Measurements from ENCODE around the gene GJB5. TPM values are rescaled to one million over a fixed set of nuclear protein-coding genes. Genes with fewer than 3 reads are reported as not detected.
"Not testable (repeated sequence)": the region's sequence is repeated elsewhere in the genome, so short reads cannot be mapped to it uniquely, and the experiment has no call there.

The GJB5 gene
- not detected for total RNA-seq
- long read RNA-seq, result 0 reads

DNA sequence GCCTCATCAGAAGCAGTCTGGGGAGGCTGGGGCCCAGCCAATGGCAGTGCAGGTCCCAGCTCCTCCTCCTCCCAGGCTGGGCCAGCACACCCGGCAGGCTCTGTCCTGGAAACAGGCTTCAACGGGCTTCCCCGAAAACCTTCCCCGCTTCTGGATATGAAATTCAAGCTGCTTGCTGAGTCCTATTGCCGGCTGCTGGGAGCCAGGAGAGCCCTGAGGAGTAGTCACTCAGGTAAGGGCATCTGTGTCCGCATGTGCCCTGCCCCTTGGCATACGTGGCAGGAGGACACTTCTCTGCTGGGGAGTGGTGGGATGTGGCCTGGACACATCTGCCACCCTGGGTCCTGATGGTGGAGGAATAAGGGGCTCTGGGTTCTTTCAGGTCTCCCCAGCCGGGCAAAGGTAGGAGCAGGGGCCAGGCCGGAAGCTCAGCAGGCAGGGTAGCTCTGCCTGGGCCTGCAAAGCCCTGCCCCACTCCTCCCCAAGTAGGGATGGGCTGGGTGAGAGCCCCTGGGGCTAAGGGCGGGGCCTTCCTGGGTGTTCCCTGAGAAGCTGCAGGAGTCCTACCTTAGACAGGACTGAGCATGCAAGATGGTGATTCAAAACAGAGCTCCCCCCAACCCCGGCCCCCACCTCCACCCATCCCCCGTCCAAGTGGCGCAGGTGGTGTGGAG, at the start of gene GJB5:
GJB5 (plus strand) TSS at position 84 of the 674 bp plus-strand sequence. CDS start 2,284 bp downstream, outside the sequence.
- ATAC-seq (ENCODE audit: poor library complexity) (no peak), DNase-seq (no peak)
- intact Hi-C loops (cut with DNase I), result no loop called here

DNA sequence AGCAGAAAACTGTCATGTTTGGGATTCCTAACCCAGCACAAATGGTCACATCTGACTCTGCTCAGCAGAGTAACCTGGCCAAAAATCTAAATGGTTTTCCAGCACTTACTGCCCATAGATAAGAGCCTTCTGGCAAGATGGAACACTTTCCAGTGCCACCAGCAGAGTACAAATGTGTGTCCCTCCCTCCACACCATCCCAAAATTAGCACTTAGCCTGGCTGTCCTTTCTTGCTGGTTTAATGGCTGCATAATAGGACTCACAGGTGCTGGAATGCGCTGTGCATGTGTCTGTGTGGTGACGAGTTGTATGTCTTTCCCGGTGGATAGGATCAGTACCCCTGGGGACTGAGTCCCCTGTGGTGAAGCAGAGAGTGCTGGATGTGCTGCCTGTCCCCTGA, 49.8 kb upstream of the GJB5 start:
- ATAC-seq (ENCODE audit: poor library complexity) (peak; percentile 82), DNase-seq (no peak)
- intact Hi-C loops (cut with DNase I), result no loop called here

DNA sequence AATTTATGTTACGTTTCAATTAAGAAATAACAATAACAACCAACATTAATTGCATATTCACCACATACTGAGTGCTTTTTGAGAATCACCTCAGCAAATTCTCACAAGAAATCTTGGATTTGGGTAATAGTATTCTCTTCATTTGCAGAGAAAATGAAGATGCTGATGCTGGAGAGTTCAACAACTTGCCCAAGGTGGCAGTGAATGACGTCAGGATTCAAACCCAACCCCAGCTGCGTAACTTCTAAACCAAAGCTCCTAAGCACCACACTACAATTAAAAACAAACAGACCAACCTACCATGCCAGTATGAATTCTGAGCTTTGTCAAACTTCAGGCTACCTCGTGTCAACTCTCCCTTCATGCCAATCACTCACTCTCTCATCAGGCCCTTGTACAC, 46.7 kb upstream of the GJB5 start:
- ATAC-seq (ENCODE audit: poor library complexity) (no peak), DNase-seq (no peak)
- intact Hi-C loops (cut with DNase I), result no loop called here

DNA sequence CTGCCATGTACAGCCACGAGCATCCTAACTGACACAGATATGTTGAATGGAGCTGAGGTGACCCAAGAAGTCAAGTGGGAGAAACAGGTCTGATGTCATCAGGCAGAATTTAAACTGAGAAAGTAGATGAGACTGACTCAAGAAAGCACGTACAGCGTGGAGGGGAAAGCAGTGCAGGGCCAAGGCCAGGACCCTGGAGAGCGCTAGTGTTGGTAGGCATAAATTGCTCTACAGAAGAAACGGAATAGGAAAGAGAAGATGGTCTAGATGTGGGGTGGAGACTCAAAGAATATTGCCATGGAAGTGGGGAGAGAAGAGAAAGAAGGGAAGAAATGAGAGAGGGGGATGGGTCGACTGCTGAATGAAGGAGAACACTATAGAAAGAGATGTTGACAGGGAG, 45.3 kb upstream of the GJB5 start:
- no peak for DNase-seq
- no peak for ATAC-seq (ENCODE audit: poor library complexity)
- intact Hi-C loops (cut with DNase I), result no loop called here

DNA sequence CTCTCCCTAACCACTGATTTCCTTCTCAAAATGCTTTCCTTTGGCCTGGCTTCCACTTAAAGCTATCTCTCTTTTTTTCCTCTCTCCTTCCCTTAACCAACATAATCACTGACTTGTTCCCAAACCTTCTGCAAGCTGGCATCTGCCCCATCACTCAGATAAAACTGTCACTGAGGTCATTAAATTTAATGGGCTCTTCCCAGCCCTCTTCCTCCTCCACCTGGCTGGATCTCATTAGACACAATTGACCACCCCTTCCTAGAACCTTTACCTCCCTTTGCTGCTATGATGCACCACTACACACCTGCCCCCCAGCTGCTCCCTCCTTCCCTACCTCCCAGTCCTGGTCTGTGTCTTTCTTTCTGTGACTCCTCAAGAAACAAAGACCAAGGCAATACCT, 44.0 kb upstream of the GJB5 start:
- intact Hi-C loops (cut with DNase I), result no loop called here
- ATAC-seq (ENCODE audit: poor library complexity), result no peak
- DNase-seq, result no peak

DNA sequence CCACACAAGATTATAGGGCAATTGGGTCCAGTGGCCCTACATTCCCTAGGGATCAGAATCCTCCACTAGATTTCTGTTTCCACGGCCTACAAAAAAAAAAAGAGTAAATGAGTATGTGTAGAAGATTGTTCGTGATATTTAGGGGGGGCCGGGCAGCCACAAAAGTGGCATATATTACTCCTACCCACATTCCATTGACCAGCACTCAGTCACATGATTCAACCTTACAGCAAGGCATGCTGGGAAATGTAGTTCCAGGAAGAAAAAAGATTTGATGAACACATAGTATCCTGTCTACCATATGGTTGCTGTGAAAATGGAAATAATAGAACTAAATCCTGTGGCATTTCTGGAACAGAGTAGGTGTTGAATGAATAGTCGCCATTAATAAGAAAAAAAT, 43.4 kb upstream of the GJB5 start:
- DNase-seq (no peak), ATAC-seq (ENCODE audit: poor library complexity) (no peak)
- intact Hi-C loops (cut with DNase I), result no loop called here

DNA sequence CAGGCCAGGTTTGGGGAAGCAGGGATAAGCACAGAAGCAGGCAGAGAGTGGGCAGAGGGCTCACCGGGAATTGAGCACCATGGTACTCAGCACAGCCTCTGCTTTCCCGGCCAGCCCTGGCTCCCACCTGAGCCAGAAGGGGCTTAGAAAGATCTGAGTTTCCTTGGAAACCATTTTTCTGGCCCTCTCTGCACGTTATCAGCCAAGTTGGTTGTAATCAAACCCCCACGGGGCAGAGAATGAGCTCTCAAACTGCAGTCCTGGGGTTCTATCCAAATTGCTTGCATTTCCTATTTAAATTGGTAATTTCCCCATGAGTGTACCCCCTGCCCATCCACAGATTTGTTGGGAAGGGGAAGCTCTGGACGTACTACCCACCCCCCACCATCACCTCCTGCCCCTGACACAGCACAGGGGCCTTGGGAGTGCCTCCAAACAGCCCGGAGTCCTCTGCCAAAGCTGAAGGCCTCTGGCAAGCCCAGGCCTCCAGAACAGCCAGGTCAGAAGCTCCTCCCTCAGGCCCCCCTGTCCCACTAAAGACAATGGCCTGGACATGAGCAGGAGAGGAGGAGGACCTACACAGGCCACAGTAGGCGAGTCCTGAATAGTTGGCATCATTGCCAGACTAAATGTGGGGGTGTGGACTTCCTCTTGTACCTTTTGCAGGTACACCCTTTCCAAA, 42.7 kb upstream of the GJB5 start:
- peak; percentile 27 for ATAC-seq (ENCODE audit: poor library complexity)
- intact Hi-C loops (cut with DNase I), result no loop called here
- DNase-seq, result no peak

DNA sequence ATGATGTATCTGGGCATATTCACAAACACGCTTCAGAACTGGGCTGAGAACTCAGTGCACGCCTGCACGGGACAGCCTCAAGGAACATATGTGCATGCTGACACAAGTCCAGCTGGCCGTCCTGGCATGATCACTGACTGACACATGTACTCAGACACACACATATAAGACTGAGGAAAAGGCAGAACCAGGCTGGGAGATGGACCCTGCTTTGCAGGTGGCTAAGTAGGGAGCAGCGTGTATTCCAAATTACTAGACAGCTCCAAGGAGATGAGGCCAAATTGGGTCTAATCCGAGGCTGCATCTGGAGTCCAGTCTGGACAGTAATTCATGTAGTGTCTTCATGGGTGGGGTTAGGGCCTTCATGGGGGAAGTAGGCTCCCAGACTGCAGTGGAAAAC, 41.4 kb upstream of the GJB5 start:
- intact Hi-C loops (cut with DNase I), result no loop called here
- DNase-seq (no peak), ATAC-seq (ENCODE audit: poor library complexity) (no peak)

DNA sequence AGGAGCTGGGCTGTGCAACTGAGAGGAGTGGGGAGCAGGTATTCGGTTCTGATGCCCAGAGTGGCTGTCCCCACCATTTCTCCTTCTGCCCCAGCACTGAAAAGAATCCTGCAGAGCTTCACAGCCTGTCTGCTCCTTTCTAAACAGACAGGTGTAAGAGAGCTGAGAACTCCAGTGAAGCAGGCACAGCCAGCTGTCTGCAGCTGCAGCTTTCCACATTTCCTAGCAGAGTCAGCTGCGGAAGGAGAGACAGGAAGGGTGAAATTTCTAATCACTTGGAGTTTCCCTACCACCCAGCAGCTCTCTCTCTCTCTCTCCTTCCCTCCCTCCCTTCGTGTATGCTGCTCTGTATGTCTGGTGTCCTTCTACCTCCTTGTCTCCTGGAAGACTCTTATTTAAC, 40.5 kb upstream of the GJB5 start:
- intact Hi-C loops (cut with DNase I), result no loop called here
- no peak for ATAC-seq (ENCODE audit: poor library complexity)

DNA sequence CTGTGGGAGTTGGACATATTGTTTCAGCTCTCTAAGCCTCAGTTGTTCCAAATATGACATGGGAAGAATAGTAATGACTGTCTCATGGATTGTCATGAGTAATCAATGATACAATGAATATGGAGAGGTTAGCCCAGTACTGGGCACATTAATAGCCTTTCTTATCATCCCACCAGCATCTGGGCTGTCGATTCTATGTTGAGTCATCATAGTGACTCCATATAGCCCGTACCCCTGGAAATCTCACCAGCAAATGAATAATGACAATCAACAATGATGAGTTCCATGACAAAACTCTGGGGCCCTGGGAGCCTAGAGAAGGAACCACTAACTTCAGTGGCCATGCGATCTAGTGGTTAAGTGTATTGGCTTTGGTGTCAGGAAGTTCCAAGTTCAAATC, 39.7 kb upstream of the GJB5 start:
- intact Hi-C loops (cut with DNase I), result no loop called here
- DNase-seq, result no peak
- no peak for ATAC-seq (ENCODE audit: poor library complexity)

More for the DNA sequence above, 40.5 kb upstream of the GJB5 start:
- no peak for DNase-seq

DNA sequence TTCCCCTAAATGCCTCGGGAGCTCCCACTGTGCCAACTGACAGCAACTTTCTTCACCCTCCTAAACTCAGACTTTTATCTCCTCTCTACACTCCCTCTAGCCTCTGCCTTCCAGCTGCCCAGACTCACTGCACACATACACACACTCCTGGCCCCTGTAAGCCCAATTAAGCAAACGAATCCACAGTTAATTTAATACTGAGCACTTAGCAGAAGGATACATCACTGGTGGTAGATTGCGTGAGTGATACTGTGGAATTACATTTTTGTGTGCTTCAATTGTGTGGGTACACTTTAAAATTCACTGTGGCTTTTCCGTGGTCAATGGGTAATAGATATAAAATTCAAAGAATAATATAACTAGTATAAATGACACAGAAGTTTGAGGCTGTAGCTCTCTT, 33.6 kb upstream of the GJB5 start:
- ATAC-seq (ENCODE audit: poor library complexity) (no peak), DNase-seq (no peak)
- intact Hi-C loops (cut with DNase I), result no loop called here

DNA sequence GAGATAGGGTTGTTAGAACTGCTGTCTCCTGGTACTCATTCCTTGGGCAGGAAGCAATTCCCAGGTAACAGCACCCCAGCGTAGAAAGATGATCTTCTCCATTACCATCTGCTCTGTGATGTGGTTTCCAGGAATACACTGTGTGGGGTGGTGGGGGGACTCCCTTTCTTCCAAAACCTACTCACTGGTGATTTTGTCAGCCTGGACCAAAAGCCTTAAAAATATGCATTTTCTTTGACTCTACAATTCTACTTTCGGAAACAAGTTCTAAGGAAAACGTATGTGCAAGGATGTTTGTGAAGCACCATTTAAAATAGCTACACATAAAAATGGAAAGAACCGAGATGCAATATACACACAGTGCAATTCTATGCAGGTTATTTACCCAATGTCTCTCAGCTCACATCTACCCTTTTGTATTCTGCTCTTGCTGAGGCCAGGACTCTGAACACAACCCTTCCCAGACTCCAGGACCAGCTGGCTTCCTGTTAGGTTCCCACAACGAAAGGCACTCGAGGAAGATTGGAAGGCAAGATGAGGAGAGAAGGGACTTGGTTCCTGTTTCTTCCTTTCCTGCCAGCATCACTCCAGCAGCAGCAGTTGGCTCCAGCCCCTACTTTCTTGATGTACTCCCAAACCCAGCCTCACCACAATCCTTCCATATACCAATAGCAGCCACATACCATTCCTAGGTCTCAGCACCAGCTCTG, 33.0 kb upstream of the GJB5 start:
- ATAC-seq (ENCODE audit: poor library complexity), result no peak
- intact Hi-C loops (cut with DNase I), result no loop called here
- no peak for DNase-seq

DNA sequence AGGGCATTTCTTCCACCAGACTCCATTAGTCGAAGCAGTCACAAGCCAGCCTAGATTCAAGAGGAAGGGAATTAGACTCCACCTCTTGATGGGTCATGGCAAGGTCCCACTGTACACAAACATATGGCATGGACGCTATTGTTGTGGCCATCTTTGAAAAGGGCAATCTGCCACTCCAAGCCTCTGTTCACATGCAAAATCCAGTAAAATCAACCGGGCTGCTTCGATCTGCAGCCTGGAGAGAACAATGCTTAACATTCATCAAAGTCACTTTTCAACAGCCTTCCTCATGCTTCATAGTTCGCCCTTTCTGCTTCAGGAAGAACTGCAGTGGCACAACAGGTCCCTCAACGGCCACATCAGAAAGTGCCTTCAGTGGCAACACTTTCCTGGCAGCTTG, 28.0 kb upstream of the GJB5 start:
- DNase-seq, result no peak

DNA sequence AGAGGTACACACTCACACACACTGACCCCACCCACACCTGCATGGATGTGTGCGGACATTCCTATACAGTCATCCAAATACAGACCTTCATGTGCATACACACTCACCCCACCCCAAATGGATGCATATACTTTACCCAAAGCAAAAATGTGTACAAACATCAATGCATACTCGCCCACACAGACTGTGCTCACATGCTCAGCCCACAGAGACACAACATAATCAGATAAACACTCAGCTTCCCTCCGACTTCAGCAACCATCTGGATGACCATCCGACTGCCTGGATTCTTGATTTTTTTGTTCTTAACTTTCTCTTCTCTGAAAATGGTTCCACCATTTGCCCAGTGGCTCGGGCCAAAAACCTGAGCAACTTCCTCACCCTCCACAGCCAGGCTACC, 24.4 kb upstream of the GJB5 start:
- ATAC-seq (ENCODE audit: poor library complexity), result no peak
- intact Hi-C loops (cut with DNase I), result no loop called here
- no peak for DNase-seq

More for the DNA sequence above, 28.0 kb upstream of the GJB5 start:
- intact Hi-C loops (cut with DNase I), result no loop called here
- ATAC-seq (ENCODE audit: poor library complexity), result no peak

DNA sequence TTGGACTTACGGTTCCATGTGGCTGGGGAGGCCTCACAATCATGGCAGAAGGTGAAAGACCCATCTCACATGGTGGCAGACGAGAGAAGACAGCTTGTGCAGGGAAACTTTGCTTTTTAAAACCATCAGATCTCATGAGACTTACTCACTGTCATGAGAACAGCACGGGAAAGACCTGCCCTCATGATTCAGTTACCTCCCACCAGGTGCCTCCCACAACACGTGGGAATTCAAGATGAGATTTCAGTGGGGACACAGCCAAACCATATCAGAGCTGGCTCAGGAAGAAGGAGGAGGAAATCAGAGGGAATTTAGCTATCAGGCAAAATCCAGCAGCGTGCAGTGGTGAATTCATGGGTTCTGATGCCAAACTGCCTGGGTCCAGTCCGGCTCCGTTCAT, 22.0 kb upstream of the GJB5 start:
- ATAC-seq (ENCODE audit: poor library complexity); DNase-seq; intact Hi-C loops (cut with DNase I): not testable (repeated sequence)

DNA sequence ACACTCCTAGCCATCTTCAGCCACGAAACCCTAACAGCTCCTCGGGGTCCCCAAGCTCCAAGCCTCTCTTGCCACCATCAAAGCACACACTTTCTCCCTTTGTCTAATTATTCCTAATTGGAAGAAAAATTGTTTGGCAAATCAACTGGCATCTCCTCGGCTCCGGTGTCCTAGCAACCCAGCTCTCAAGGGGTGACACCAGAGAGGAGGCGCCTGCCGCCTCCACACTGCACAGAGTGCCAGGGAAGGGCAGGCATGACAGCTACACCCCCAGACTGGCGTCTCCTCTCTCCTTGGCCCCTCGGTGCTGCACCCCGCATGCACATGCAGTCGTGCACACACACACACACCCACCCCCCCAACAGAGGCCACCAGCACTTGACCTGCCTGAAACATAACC, 18.2 kb upstream of the GJB5 start:
- intact Hi-C loops (cut with DNase I), result no loop called here
- DNase-seq, result no peak
- ATAC-seq (ENCODE audit: poor library complexity), result no peak

DNA sequence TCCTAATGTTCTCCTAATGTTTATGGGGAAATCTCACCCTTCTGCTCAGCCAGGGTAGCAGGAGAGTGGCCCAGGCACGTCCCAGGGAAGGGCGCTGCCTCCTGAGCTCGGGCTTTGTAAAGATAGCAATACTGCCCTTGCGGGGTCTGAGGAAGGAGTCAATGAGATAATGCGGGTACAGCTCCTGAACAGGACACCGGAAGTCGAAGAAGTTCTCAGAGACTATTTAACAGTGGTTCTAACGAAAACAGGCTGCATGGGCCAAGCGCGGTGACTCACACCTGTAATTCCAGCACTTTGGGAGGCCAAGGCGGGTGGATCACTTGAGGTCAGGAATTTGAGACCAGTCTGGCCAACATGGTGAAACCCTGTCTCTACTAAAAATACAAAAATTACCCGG, 17.6 kb upstream of the GJB5 start:
- ATAC-seq (ENCODE audit: poor library complexity); intact Hi-C loops (cut with DNase I); DNase-seq: not testable (repeated sequence)

DNA sequence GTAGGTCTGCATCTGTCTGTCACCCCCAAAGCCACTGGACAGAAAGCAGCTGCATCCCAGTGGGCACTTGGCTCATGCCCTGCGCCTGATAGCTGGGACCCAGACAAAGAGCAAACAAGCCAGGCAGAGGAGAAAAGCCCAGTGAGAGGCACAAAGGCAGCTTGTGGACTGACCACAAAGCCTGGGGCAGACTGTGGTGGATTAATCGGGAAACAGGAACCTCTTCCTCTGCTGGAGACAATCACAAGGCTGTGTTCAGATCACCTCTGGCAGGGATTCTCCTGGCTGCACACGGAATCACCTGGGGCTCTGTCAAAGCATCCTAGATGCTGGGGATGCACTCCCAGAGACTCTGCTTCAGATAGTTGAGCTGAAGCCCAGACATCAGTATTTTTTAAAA, 15.2 kb upstream of the GJB5 start:
- DNase-seq (no peak), ATAC-seq (ENCODE audit: poor library complexity) (no peak)
- intact Hi-C loops (cut with DNase I), result loop anchor here (5.0 to 10.0 kb wide), 3 partner anchors 277 to 1107 kb away; no protein-coding TSS in a partner anchor

DNA sequence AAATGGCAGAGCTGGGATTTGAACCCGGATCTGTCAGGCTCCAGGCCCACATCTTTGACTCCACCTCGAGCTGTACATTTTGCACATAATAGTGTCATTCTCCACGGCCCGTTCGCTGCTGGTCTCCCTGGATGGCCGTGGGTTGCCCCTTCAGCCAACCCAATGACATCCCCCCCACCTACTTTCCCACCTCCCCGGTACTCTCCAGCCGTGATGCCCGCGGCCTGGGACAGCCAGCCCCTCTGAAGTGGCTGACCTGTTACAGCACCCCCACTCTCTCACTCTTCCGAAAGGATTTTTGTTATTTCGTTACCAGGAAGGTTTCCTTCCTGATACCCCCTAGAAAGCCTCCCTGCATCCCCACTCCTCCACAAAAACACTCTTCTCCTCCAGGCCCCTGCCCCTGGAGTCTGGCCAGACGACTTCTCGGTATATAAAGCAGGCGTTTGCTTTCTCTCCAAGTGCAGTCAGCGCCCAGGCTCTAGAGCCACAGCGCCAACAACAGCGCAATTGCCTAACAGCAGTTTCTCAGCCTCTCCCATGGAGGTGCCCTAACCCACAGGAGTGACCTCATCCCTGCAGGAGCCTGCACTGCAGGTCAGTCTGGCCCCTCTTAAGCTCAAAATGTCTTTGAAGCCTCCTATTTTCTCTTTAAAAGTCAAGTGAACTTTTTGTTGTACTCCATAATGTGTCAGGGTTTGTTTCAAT, 14.5 kb upstream of the GJB5 start:
- ATAC-seq (ENCODE audit: poor library complexity) (no peak), DNase-seq (no peak)
- intact Hi-C loops (cut with DNase I), result loop anchor here (5.0 to 10.0 kb wide), 3 partner anchors 278 to 1108 kb away; no protein-coding TSS in a partner anchor
